IMR-90 (cell line): ENCODE results near the gene NDNF.

Source experiments
- CTCF ChIP-seq: conservative IDR thresholded peaks from 2 replicates; pipeline ENCODE4 v1.5.1; 2012; ENCODE audit warnings: mild to moderate bottlenecking, low read depth, low read length, improper control_type of control experiment
- POLR2A ChIP-seq: IDR thresholded peaks from 2 replicates; pipeline ENCODE4 v1.6.1; 2012; ENCODE audit warnings: mild to moderate bottlenecking, low read depth, low read length
- SMC3 ChIP-seq: fragments of 150-350 bp; IDR thresholded peaks from 2 replicates; pipeline ENCODE4 v1.6.1; 2016; ENCODE audit warnings: low read depth, mild to moderate bottlenecking, antibody characterized with exemption, low read length, moderate library complexity

- TF ChIP-seq POLR2A: no peak
- no peak for TF ChIP-seq CTCF
- no peak for TF ChIP-seq SMC3
These were observed 7.9 kb downstream of the NDNF start for GRCh38 chr4:121064482-121064881.
